WTC11 (cell line): ENCODE measurements around the gene GRK3. TPM values are rescaled to one million over a fixed set of nuclear protein-coding genes. Genes with fewer than 3 reads are reported as not detected.

ENCODE experiments used
- ATAC-seq: fragments of 200-7000 bp; cut with Tn5 transposase; 2 replicates; pipeline ENCODE4 v1.10.0; 2021; ENCODE audit warnings: mild to moderate bottlenecking, moderate library complexity
- CTCF ChIA-PET: fragments of 300-600 bp; sonication (Branson Sonifier 250); formaldehyde crosslinking; loops from one replicate; lab custom pipeline; 2021; ENCODE audit warnings: antibody characterized with exemption; lab: Charles Lee
- POLR2A ChIA-PET: fragments of 350-600 bp; sonication (Branson Sonifier 250); formaldehyde crosslinking; loops from one replicate; lab custom pipeline; 2021; ENCODE audit warnings: antibody characterized with exemption; lab: Charles Lee
- DNase-seq: peaks from one replicate; pipeline ENCODE4 v3.0.0; 2021; ENCODE audit warnings: low spot score
- H3K27ac Mint-ChIP-seq: 2 replicates; pipeline ENCODE4 v1.8.0; 2021; ENCODE audit warnings: mixed read lengths
- H3K27me3 Mint-ChIP-seq: 2 replicates; pipeline ENCODE4 v1.8.0; 2021; ENCODE audit warnings: low read depth, mild to moderate bottlenecking, moderate library complexity, mixed read lengths
- H3K36me3 Mint-ChIP-seq: 2 replicates; pipeline ENCODE4 v1.8.0; 2021; ENCODE audit warnings: mixed read lengths
- H3K4me1 Mint-ChIP-seq: 2 replicates; pipeline ENCODE4 v1.8.0; 2022; ENCODE audit warnings: mixed read lengths
- H3K4me3 Mint-ChIP-seq: 2 replicates; pipeline ENCODE4 v1.8.0; 2021; ENCODE audit warnings: mild to moderate bottlenecking, moderate library complexity, mixed read lengths
- H3K9me3 Mint-ChIP-seq: 2 replicates; pipeline ENCODE4 v1.8.0; 2021; ENCODE audit warnings: mixed read lengths
- GABPB1 ChIP-seq: sonication (generic); formaldehyde crosslinking; IDR thresholded peaks from 2 replicates; pipeline ENCODE4 v1.8.1; 2023; ENCODE audit warnings: mild to moderate bottlenecking, missing genetic modification reagents
- GRHL2 ChIP-seq: fragments of 250-450 bp; sonication (Bioruptor Pico); IDR thresholded peaks from 2 replicates; pipeline ENCODE4 v1.8.0; 2022; ENCODE audit warnings: mild to moderate bottlenecking, moderate library complexity; ENCODE audit not compliant: insufficient replicate concordance, severe bottlenecking
- JAZF1 ChIP-seq: fragments of 250-450 bp; sonication (Bioruptor Pico); IDR thresholded peaks from 2 replicates; pipeline ENCODE4 v1.9.0; 2021; ENCODE audit warnings: moderate library complexity, mild to moderate bottlenecking, inconsistent platforms
- NR1H2 ChIP-seq: sonication (generic); formaldehyde crosslinking; IDR thresholded peaks from 2 replicates; pipeline ENCODE4 v1.9.0; 2021; ENCODE audit warnings: mild to moderate bottlenecking, moderate library complexity, missing genetic modification reagents
- NR2C2 ChIP-seq: sonication (generic); formaldehyde crosslinking; IDR thresholded peaks from 2 replicates; pipeline ENCODE4 v1.8.0; 2022; ENCODE audit warnings: mild to moderate bottlenecking, missing genetic modification reagents
- SOX15 ChIP-seq: fragments of 250-450 bp; sonication (Bioruptor Pico); IDR thresholded peaks from 2 replicates; pipeline ENCODE4 v1.9.0; 2021; ENCODE audit warnings: mild to moderate bottlenecking
- ZNF138 ChIP-seq: sonication (generic); formaldehyde crosslinking; conservative IDR thresholded peaks from 2 replicates; pipeline ENCODE4 v1.8.1; 2022; ENCODE audit warnings: mild to moderate bottlenecking, moderate library complexity, missing genetic modification reagents
- ZNF219 ChIP-seq: sonication (generic); formaldehyde crosslinking; IDR thresholded peaks from 2 replicates; pipeline ENCODE4 v1.8.0; 2023; ENCODE audit warnings: missing genetic modification reagents, mild to moderate bottlenecking, borderline replicate concordance
- ZNF232 ChIP-seq: sonication (generic); formaldehyde crosslinking; IDR thresholded peaks from 2 replicates; pipeline ENCODE4 v1.8.0; 2022; ENCODE audit warnings: mild to moderate bottlenecking, missing genetic modification reagents
- ZNF317 ChIP-seq: sonication (generic); formaldehyde crosslinking; IDR thresholded peaks from 2 replicates; pipeline ENCODE4 v1.8.1; 2023; ENCODE audit warnings: low read depth, mild to moderate bottlenecking, moderate library complexity, missing genetic modification reagents, borderline replicate concordance
- total RNA-seq: library from RNA; stranded (reverse); gene quantifications from 3 replicates; pipeline ENCODE4 v1.2.3, GENCODE V29; 2021
- TF ChIP-seq, protein P1 (sequence below): sonication (generic); formaldehyde crosslinking; IDR thresholded peaks from 2 replicates; pipeline ENCODE4 v1.8.1; 2023; ENCODE audit warnings: mild to moderate bottlenecking, missing genetic modification reagents, borderline replicate concordance
- TF ChIP-seq, protein P2 (sequence below): sonication (generic); formaldehyde crosslinking; IDR thresholded peaks from 2 replicates; pipeline ENCODE4 v1.8.0; 2023; ENCODE audit warnings: mild to moderate bottlenecking, missing genetic modification reagents
- TF ChIP-seq, protein P3 (sequence below): sonication (generic); formaldehyde crosslinking; conservative IDR thresholded peaks from 2 replicates; pipeline ENCODE4 v1.8.1; 2023; ENCODE audit warnings: mild to moderate bottlenecking, low read depth, missing genetic modification reagents, moderate library complexity
- TF ChIP-seq, protein P4 (sequence below): fragments of 250-450 bp; sonication (Bioruptor Pico); conservative IDR thresholded peaks from 2 replicates; pipeline ENCODE4 v1.9.0; 2021; ENCODE audit warnings: mild to moderate bottlenecking
- TF ChIP-seq, protein P5 (sequence below): sonication (generic); formaldehyde crosslinking; IDR thresholded peaks from 2 replicates; pipeline ENCODE4 v1.8.1; 2023; ENCODE audit warnings: mild to moderate bottlenecking, moderate library complexity, missing genetic modification reagents
- TF ChIP-seq, protein P6 (sequence below): fragments of 250-450 bp; sonication (Bioruptor Pico); IDR thresholded peaks from 2 replicates; pipeline ENCODE4 v1.8.0; 2021; ENCODE audit warnings: mild to moderate bottlenecking

Gene GRK3
- total RNA-seq, 1 experiment from 2014 or later: 27.1 TPM

DNA sequence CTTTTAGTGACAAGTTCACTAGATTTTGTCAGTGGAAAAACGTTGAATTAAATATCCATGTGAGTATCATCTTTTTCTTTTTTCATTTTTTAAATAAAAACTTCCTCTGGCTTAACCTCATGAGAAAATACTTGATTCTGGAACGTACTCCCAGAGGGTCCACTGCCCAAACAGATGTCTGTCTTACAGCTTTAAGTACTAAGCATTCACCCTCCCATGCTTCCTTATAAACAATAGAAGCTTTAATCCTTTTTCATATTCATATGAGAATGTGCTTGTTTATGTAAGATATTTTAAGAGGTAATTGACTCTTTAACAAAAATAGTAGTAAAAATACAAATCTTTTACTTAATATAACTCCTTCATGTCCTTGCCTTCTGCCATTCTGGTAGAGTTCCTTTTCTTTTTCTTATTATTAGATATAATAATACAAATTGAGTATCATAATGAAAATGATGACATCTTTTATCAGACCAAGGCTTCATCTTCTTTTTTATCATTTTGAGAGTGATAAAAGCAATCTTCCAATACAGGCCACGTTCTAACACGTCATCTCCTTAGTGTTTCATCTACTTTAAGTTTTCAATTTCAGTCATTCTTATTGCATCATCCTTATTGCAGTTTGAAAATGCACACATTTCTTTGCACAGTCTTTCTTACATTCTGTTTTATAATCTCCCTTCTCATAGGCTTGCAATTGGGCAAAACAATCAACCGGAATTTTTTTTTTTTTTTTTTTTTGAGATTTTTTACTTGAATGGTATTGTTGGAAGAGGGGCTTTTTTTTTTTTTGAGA lies 108.0 kb downstream of the GRK3 start:
- Mint-ChIP-seq H3K27ac (no peak overlapping the region; the same call in 1 of the 2 replicates), H3K4me1 (peaks cover 26% of the 10 kb centered on the region), H3K9me3 (no peaks in the 10 kb centered on the region), H3K27me3 (no peaks in the 10 kb centered on the region), H3K4me3 (no peak overlapping the region), H3K36me3 (peaks cover 4% of the 10 kb centered on the region)
- TF ChIP-seq, protein P1, sequence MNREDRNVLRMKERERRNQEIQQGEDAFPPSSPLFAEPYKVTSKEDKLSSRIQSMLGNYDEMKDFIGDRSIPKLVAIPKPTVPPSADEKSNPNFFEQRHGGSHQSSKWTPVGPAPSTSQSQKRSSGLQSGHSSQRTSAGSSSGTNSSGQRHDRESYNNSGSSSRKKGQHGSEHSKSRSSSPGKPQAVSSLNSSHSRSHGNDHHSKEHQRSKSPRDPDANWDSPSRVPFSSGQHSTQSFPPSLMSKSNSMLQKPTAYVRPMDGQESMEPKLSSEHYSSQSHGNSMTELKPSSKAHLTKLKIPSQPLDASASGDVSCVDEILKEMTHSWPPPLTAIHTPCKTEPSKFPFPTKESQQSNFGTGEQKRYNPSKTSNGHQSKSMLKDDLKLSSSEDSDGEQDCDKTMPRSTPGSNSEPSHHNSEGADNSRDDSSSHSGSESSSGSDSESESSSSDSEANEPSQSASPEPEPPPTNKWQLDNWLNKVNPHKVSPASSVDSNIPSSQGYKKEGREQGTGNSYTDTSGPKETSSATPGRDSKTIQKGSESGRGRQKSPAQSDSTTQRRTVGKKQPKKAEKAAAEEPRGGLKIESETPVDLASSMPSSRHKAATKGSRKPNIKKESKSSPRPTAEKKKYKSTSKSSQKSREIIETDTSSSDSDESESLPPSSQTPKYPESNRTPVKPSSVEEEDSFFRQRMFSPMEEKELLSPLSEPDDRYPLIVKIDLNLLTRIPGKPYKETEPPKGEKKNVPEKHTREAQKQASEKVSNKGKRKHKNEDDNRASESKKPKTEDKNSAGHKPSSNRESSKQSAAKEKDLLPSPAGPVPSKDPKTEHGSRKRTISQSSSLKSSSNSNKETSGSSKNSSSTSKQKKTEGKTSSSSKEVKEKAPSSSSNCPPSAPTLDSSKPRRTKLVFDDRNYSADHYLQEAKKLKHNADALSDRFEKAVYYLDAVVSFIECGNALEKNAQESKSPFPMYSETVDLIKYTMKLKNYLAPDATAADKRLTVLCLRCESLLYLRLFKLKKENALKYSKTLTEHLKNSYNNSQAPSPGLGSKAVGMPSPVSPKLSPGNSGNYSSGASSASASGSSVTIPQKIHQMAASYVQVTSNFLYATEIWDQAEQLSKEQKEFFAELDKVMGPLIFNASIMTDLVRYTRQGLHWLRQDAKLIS (CRISPR knock-in tag): no peak
- TF ChIP-seq ZNF138 (CRISPR knock-in tag): no peak
- no peak for TF ChIP-seq SOX15 (CRISPR knock-in tag)
- TF ChIP-seq GABPB1 (CRISPR knock-in tag): no peak
- TF ChIP-seq, protein P2, sequence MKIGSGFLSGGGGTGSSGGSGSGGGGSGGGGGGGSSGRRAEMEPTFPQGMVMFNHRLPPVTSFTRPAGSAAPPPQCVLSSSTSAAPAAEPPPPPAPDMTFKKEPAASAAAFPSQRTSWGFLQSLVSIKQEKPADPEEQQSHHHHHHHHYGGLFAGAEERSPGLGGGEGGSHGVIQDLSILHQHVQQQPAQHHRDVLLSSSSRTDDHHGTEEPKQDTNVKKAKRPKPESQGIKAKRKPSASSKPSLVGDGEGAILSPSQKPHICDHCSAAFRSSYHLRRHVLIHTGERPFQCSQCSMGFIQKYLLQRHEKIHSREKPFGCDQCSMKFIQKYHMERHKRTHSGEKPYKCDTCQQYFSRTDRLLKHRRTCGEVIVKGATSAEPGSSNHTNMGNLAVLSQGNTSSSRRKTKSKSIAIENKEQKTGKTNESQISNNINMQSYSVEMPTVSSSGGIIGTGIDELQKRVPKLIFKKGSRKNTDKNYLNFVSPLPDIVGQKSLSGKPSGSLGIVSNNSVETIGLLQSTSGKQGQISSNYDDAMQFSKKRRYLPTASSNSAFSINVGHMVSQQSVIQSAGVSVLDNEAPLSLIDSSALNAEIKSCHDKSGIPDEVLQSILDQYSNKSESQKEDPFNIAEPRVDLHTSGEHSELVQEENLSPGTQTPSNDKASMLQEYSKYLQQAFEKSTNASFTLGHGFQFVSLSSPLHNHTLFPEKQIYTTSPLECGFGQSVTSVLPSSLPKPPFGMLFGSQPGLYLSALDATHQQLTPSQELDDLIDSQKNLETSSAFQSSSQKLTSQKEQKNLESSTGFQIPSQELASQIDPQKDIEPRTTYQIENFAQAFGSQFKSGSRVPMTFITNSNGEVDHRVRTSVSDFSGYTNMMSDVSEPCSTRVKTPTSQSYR (CRISPR knock-in tag): no peak
- no peak for ATAC-seq
- ChIA-PET POLR2A (no interaction called here), CTCF (no interaction called here)
- no peak for DNase-seq

DNA sequence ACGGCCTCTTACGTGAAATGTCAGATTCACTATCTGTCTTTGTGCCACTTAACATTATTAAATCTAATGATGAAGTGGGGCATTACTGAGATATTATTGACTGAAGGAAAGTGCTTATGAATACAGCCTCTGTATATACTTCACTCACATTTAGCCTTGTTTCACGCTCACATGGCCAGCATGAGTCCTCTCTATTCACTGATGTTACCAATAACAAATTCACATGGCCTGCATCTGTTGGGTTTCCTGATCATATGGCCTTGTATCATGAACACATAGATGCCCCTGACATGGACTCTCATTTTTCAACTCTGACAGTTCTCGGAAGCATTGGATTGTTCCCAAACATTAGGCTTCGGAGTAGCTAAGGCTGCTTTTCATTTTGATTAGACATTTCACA lies 109.2 kb downstream of the GRK3 start:
- Mint-ChIP-seq H3K27me3 (no peaks in the 10 kb centered on the region), H3K9me3 (no peaks in the 10 kb centered on the region), H3K36me3 (peaks cover 4% of the 10 kb centered on the region), H3K4me1 (peaks cover 21% of the 10 kb centered on the region), H3K27ac (no peak overlapping the region), H3K4me3 (no peak overlapping the region)
- ChIA-PET POLR2A (no interaction called here), CTCF (interaction anchor here (2.1 kb wide), 1 partner anchor 8 kb away, joined by 5 read pairs; no protein-coding TSS in a partner anchor)
- ATAC-seq: no peak
- no peak for DNase-seq
- TF ChIP-seq NR2C2 (CRISPR knock-in tag) (no peak), ZNF317 (CRISPR knock-in tag) (no peak), ZNF219 (no peak), ZNF232 (CRISPR knock-in tag) (no peak), JAZF1 (CRISPR knock-in tag) (no peak), NR1H2 (CRISPR knock-in tag) (no peak), GRHL2 (no peak)
- TF ChIP-seq, protein P3, sequence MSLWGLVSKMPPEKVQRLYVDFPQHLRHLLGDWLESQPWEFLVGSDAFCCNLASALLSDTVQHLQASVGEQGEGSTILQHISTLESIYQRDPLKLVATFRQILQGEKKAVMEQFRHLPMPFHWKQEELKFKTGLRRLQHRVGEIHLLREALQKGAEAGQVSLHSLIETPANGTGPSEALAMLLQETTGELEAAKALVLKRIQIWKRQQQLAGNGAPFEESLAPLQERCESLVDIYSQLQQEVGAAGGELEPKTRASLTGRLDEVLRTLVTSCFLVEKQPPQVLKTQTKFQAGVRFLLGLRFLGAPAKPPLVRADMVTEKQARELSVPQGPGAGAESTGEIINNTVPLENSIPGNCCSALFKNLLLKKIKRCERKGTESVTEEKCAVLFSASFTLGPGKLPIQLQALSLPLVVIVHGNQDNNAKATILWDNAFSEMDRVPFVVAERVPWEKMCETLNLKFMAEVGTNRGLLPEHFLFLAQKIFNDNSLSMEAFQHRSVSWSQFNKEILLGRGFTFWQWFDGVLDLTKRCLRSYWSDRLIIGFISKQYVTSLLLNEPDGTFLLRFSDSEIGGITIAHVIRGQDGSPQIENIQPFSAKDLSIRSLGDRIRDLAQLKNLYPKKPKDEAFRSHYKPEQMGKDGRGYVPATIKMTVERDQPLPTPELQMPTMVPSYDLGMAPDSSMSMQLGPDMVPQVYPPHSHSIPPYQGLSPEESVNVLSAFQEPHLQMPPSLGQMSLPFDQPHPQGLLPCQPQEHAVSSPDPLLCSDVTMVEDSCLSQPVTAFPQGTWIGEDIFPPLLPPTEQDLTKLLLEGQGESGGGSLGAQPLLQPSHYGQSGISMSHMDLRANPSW (CRISPR knock-in tag): no peak
- TF ChIP-seq, protein P4, sequence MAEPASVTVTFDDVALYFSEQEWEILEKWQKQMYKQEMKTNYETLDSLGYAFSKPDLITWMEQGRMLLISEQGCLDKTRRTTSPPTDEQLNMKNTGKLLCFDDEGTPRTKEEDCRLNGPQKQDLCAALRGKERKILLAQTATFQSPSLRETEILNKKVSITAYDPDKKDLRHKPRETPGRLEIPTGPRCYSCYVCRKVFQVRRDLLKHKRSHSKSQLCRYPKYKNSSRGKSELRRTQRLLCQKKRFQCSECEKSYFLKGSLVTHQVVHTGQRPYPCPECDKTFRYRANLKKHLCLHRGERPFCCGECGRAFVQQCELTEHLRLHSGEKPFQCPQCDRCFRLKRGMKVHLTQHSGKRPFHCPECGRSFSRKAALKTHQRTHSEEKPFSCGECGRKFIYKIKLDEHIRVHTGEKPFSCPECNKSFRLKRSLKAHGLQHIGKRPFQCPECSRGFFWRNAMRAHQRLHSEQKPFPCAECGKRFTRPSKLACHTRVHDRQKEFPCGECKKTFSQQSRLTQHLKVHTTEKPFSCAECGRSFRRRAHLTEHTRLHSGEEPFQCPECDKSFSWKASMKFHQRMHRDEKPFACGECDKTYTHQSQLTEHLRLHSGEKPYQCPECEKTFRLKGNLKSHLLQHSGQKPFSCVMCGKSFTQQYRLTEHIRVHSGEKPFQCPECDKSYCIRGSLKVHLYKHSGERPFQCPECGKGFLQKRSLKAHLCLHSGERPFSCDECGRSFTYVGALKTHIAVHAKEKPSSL (CRISPR knock-in tag): no peak
- TF ChIP-seq, protein P5, sequence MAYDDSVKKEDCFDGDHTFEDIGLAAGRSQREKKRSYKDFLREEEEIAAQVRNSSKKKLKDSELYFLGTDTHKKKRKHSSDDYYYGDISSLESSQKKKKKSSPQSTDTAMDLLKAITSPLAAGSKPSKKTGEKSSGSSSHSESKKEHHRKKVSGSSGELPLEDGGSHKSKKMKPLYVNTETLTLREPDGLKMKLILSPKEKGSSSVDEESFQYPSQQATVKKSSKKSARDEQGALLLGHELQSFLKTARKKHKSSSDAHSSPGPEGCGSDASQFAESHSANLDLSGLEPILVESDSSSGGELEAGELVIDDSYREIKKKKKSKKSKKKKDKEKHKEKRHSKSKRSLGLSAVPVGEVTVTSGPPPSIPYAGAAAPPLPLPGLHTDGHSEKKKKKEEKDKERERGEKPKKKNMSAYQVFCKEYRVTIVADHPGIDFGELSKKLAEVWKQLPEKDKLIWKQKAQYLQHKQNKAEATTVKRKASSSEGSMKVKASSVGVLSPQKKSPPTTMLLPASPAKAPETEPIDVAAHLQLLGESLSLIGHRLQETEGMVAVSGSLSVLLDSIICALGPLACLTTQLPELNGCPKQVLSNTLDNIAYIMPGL: no peak
- TF ChIP-seq, protein P6, sequence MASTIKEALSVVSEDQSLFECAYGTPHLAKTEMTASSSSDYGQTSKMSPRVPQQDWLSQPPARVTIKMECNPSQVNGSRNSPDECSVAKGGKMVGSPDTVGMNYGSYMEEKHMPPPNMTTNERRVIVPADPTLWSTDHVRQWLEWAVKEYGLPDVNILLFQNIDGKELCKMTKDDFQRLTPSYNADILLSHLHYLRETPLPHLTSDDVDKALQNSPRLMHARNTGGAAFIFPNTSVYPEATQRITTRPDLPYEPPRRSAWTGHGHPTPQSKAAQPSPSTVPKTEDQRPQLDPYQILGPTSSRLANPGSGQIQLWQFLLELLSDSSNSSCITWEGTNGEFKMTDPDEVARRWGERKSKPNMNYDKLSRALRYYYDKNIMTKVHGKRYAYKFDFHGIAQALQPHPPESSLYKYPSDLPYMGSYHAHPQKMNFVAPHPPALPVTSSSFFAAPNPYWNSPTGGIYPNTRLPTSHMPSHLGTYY (CRISPR knock-in tag): no peak
